HG03064 (cell line): ENCODE data around the gene SDK1.

Experiments
- ATAC-seq: cut with Tn5 transposase; IDR thresholded peaks from one replicate; pipeline ENCODE4 v1.9.1; 2021; ENCODE audit warnings: low read depth; ENCODE audit not compliant: unreplicated experiment

Gene SDK1

DNA sequence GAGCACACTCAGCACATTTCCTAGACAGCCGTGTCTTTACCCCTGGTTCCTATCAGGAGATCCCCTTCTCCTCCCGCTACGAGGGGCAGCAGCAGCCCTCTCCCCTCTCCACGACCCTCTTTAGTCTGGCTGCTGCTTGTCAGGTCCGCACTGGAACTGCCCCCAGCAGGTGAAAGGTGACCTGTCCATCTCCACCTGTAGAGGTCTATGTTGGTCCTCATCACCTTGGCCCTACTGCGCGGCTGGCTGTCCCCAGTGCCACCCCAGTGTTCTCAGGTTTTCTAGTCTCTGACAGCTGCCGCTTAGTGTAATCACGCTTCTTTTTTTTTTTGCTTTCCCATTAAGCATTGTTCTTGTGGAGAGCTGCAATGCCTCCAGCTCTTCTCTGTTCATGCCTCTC lies 545.7 kb downstream of the SDK1 start:
- ATAC-seq: no peak

GRCh38 chr7:3847336-3847735 lies 546.3 kb downstream of the SDK1 start:
- ATAC-seq: no peak

- ATAC-seq: no peak
These were observed 558.4 kb downstream of the SDK1 start for GRCh38 chr7:3859431-3859830.

DNA sequence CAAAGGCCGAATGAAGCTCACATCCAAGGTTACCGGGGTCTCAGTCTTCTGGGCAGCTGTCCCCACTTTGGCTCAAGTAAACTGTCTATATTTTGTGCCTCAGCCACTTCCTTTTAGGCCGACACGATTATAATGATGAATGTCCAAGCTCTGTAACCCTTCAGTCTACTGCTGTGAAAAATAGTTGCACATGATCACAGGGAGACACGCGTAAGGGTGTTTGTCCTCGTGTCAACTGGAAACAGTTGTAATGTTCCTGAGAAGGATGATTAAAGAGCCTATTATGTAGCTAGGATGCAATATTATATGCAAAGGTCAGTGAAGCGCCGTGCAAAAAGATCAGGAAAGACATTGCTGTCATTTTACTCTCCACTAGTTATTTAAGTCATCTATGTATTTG lies 559.9 kb downstream of the SDK1 start:
- ATAC-seq: no peak

- no peak for ATAC-seq
These were observed 560.3 kb downstream of the SDK1 start for GRCh38 chr7:3861386-3861785.

GRCh38 chr7:3861941-3862340 lies 560.9 kb downstream of the SDK1 start:
- no peak for ATAC-seq

GRCh38 chr7:3862774-3863173 lies 561.7 kb downstream of the SDK1 start:
- no peak for ATAC-seq

DNA sequence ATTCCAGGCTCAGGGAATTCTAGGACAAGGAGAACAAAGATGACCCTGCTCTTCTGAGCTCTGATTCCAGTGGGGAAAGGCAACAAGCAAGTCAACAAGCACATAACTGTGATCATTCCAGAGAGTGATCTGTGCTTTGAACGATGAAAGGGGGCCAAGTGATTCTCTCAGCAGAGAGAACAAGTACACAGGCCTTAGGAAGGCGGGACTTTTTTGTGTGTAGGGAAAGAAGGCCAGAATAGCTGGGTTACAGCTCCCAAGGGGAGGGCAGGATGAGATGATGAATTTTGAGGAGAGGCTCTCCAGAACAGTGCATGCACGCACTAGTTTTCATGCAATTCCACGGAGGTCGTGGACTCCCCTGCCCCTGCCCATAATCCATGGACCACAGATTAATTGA lies 565.2 kb downstream of the SDK1 start:
- ATAC-seq: no peak

GRCh38 chr7:3867863-3868262 lies 566.8 kb downstream of the SDK1 start:
- no peak for ATAC-seq

- no peak for ATAC-seq
These were observed 578.5 kb downstream of the SDK1 start for GRCh38 chr7:3879355-3880075.

DNA sequence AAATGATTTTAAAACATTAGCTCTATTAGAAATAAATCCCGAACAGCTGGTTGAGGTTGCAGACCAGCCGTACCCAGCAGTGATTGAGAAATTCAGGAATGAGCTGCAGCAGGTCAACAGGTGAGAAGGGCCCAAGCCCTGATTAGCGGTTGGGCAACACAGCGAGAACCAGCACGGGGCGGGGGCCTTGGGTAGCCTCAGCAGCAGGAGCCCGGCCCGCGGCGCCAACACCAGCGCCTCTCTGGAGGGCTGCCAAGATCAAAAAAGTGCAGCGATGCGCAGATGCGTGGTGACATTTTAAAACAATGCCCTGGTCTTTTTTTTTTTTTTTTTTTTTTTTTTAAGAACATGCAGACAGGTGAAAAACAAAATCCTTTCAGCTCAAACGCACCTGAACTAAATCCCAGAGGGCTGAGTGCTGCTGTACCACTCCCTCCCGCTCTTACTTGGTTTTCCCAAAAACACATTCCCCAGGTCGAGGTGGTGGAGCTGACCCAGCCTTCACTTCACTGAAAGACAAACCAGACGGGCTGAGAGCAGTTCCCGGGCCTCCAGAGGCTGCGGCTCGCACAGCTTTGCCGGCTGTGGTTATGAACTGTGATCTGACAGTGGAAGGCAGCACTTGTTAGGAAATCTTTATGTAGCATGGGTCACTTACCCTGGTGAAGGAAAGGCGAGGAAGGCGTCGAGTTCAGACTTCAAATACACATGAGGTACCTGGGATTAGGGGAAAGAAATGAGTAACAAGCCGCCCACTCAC lies 579.4 kb downstream of the SDK1 start:
- no peak for ATAC-seq

DNA sequence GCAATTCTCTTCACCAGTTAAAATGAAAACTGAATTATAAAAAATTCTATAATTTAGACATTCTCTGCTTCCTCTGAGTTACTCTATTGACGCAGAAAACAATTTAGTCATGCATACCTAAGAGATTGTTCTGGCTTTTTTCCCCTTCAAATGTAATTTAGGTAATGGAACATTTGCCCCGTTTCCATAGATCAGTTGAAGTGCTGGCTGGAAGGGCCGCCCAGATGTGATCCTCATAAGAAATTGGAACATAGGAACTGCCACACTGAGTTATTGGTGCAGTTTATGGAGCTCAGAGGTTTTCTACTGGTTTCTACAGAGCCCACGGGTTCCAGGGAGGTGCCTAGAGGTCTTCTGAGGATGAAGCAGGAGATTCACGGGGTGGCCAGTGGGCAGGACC lies 581.7 kb downstream of the SDK1 start:
- no peak for ATAC-seq

DNA sequence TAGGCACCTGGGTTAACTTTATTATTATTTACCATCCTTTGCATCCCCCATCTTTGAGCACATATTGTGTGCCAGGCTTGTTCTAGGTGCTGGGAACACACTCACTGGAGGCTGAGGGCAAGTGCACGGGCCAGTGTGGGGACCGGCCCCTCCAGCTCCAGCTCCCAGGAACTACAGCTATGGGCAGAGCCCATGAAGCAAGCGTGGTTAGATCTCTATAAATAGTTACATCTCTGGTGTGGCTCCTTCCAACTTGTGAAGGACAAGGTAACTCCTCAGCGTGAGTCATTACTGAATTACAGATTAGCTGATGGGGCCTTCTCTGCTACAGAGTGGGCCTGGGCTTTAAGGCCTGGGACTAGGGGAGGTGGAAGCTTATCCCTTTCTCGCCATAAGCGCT lies 583.5 kb downstream of the SDK1 start:
- no peak for ATAC-seq

DNA sequence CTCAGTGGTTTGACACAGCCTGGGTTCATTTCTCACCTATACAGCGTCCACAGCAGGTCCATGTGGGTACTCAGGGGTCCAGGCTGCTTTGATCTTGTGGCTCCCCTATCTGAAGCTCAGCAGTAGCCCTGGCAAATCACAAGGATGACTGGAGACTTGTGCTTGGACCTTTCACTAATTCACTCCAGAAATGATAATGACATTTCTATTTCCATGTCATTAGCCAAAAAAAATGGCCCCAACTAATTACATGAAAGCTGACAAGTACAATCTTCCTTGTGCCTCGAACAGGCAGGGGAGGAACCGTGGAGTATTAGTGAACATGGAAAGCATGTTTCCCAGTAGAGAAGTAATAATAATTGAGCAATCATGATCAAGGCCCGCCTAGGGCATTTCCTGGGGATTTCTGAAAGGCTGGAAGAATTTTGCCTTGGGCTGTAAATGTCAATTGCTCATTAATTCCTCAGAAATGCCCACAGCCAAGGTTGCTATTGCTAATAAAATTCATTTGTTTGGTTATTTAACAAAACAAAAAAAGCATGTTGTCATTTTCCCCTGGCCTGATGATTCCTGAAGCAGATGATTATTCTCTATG lies 586.1 kb downstream of the SDK1 start:
- ATAC-seq: no peak

DNA sequence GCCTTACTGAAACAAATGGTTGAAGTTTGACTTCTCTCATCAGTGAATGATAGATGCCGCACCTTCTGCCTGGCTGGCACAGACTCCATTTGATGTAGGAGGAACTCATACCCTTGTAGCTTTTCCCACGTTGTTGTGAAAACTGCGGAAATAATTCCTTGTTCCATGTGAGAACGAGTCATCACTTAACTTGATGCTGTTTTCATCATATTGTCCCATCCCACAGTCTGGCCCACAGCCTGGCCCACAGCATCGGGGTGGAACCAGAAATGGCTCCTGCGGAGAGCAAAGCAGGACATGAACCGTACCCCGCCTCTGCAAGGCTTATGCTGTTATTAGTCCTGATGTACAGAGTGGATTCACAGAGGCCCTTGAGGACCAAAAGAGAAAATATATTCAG lies 587.0 kb downstream of the SDK1 start:
- ATAC-seq: no peak

DNA sequence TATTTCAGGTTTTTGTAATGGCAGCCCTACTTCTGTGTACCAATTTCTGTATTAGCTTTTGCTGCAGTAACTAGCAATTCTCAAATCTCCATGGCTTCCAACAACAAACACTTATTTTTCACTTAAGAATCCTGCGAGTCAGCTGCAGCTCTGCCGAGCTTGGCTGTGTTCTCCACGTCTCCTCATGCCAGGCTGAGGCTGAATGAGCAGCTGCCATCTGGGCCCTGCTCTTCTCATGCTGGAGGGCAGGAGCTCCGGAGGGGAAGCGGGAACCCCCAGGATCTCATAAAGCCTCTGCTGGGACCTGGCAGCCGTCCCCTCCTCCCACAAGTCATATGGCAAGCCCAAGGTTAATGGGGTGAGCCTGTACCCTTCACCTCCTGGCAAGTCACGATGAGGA lies 591.1 kb downstream of the SDK1 start:
- ATAC-seq: no peak

DNA sequence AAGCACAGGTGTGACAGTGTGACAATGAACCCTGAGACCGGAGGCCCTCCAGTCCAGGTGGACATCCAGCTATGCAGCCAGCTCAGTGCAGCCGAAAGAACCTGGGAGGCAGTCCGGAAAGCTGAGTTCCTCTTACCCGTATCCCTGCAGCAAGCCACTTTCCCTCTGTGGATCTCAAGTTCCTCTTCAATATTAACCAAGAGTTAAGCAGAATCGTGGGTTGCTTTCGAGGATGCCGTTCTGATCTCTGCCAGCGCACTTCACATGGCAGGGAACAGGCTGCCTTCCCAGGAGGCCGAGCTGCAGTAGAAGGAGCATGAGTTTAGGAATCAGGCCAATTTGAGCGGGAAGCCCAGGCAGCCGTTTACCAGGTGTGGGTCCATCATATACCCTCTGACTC lies 591.6 kb downstream of the SDK1 start:
- no peak for ATAC-seq

DNA sequence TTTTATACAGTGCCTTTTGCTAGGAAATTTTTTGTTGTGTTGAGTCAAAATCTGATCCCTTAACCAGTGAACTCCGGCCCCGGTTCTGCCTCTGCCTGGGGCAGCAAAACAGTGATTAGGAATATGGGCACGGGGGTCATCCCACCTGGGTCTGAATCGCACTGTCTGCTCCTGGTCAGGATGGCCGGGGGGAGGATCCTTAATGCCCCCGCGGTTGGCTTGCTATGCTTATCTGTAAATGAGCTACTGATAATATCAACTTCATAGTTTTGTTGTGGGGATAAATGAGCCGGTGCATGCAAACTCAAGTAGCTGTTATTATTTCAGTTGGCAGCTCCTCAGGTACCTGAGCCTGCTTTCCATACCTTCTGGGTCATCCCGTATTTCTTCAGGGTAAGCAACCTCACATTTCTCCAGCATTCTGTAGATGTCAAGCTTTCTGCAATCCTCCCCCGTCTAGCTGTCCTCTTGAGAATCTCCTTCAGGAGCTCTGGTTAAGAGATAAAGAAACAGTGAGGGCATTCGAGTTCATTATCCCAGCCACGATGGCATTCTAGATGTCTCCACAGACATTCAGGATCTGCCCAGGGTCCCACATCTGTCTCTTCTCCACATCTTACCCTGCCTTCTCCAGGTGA lies 592.2 kb downstream of the SDK1 start:
- ATAC-seq: no peak

GRCh38 chr7:3893789-3894153 lies 592.7 kb downstream of the SDK1 start:
- ATAC-seq: no peak

DNA sequence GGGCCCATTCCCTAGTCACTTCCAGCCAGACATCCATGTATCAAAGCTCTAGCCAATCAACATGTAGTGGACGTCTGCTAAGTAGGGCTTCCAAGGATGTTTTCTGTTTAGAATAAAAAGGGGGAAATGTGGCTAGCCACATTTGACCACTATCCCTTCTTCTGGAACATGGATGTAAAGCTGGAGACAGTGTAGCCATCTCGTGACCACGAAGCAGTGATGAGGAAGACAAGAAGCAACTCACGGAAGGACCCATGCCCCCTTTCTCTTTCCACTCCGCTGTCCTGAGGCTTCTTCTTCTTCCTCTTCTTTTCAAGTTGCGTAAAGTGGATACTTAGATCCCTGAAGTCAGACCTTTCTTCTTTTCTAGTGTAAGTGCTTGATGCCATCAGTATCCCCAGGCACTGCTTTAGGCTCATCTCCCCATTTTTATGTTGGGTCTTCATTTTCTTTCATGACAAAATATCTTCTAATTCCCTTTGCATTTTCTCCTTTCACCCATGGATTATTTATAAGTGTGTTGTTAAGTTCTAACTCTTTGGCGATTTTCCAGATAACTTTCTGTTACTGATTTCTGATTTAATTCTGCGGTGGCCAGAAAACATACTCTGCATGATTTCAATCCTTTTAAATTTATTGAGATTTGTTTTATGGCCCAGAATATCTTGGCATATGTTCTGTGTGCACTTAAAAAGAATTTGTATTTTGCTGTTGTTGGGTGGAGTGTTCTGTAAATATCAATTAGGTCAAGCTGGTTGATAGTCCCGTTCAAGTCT lies 594.5 kb downstream of the SDK1 start:
- ATAC-seq: no peak
